GM19035 (cell line): ENCODE measurements around the gene CEP85.

ENCODE experiments used
- ATAC-seq: cut with Tn5 transposase; IDR thresholded peaks from one replicate; pipeline ENCODE4 v1.9.1; 2021; ENCODE audit not compliant: unreplicated experiment

Gene CEP85

GRCh38 chr1:26233903-26234643, at the start of gene CEP85:
Gene CEP85, plus strand, starts transcription at chr1:26234200. Its CDS starts 5,584 bp downstream, at chr1:26239784.
- ATAC-seq, result peak; percentile 93

GRCh38 chr1:26184883-26185282, 49.1 kb upstream of the CEP85 start:
- no peak for ATAC-seq

GRCh38 chr1:26187882-26188281, 46.1 kb upstream of the CEP85 start:
- no peak for ATAC-seq

GRCh38 chr1:26188477-26188876, 45.5 kb upstream of the CEP85 start:
- ATAC-seq, result no peak

GRCh38 chr1:26189331-26189730, 44.7 kb upstream of the CEP85 start:
- no peak for ATAC-seq

- ATAC-seq, result no peak
These were observed 44.2 kb upstream of the CEP85 start for GRCh38 chr1:26189751-26190275.

GRCh38 chr1:26190373-26190987, 43.5 kb upstream of the CEP85 start, which contains the start of gene CATSPER4:
Gene CATSPER4, plus strand, starts transcription at chr1:26190602. Its CDS starts 26 bp downstream, at chr1:26190628.
- no peak for ATAC-seq

- no peak for ATAC-seq
These were observed 42.3 kb upstream of the CEP85 start for GRCh38 chr1:26191739-26192138.

- no peak for ATAC-seq
These were observed 38.2 kb upstream of the CEP85 start for GRCh38 chr1:26195805-26196204.

GRCh38 chr1:26197301-26197700, 36.7 kb upstream of the CEP85 start:
- no peak for ATAC-seq

- no peak for ATAC-seq
These were observed 36.2 kb upstream of the CEP85 start for GRCh38 chr1:26197813-26198212.

GRCh38 chr1:26200413-26200812, 33.6 kb upstream of the CEP85 start:
- no peak for ATAC-seq

- ATAC-seq, result no peak
These were observed 30.2 kb upstream of the CEP85 start for GRCh38 chr1:26203642-26204318.

GRCh38 chr1:26210147-26210870, 23.7 kb upstream of the CEP85 start:
- no peak for ATAC-seq

- ATAC-seq, result no peak
These were observed 21.3 kb upstream of the CEP85 start for GRCh38 chr1:26212726-26213125.

GRCh38 chr1:26213335-26213905, 20.6 kb upstream of the CEP85 start:
- no peak for ATAC-seq

- no peak for ATAC-seq
These were observed 18.8 kb upstream of the CEP85 start for GRCh38 chr1:26215246-26215645.

- ATAC-seq, result no peak
These were observed 15.0 kb upstream of the CEP85 start for GRCh38 chr1:26218906-26219494.

GRCh38 chr1:26220199-26220912, 13.6 kb upstream of the CEP85 start:
- no peak for ATAC-seq

- no peak for ATAC-seq
These were observed 12.9 kb upstream of the CEP85 start for GRCh38 chr1:26221094-26221493.
